GM23248 (cell line): ENCODE data around the gene FASLG. TPM values are rescaled to one million over a fixed set of nuclear protein-coding genes. Genes with fewer than 3 reads are reported as not detected.

Source experiments
- DNase-seq: peaks from one replicate; pipeline ENCODE4 v3.0.0-alpha.2; 2015
- H2AFZ ChIP-seq: fragments of 200-600 bp; sonication (generic); 2 replicates; pipeline ENCODE4 v1.6.1; 2016; ENCODE audit warnings: antibody characterized with exemption
- H3F3A ChIP-seq: fragments of 200-600 bp; sonication (generic); 2 replicates; pipeline ENCODE4 v1.6.1; 2016; ENCODE audit warnings: mild to moderate bottlenecking, antibody characterized with exemption, mixed run types; ENCODE audit not compliant: insufficient read depth
- H3K27ac ChIP-seq: fragments of 200-600 bp; sonication (generic); 2 replicates; pipeline ENCODE4 v1.5.1; 2016; ENCODE audit warnings: mild to moderate bottlenecking
- H3K27me3 ChIP-seq: fragments of 200-600 bp; sonication (generic); replicated peaks from 2 replicates; pipeline ENCODE4 v1.6.1; 2016; ENCODE audit warnings: mild to moderate bottlenecking; ENCODE audit not compliant: insufficient read depth
- H3K36me3 ChIP-seq: fragments of 200-600 bp; sonication (generic); 2 replicates; pipeline ENCODE4 v1.6.1; 2016; ENCODE audit warnings: low read depth, mild to moderate bottlenecking
- H3K4me1 ChIP-seq: fragments of 200-600 bp; sonication (generic); 2 replicates; pipeline ENCODE4 v1.6.1; 2016; ENCODE audit warnings: mild to moderate bottlenecking; ENCODE audit not compliant: insufficient read depth
- H3K4me2 ChIP-seq: fragments of 200-600 bp; sonication (generic); one replicate; pipeline ENCODE4 v1.6.1; 2016; ENCODE audit warnings: mild to moderate bottlenecking; ENCODE audit not compliant: unreplicated experiment
- H3K4me3 ChIP-seq: fragments of 200-600 bp; sonication (generic); 2 replicates; pipeline ENCODE4 v1.5.1; 2016; ENCODE audit warnings: mild to moderate bottlenecking
- H3K79me2 ChIP-seq: fragments of 200-600 bp; sonication (generic); 2 replicates; pipeline ENCODE4 v1.6.1; 2016; ENCODE audit warnings: mild to moderate bottlenecking; ENCODE audit not compliant: insufficient read depth
- H3K9ac ChIP-seq: fragments of 200-600 bp; sonication (generic); 2 replicates; pipeline ENCODE4 v1.6.1; 2016; ENCODE audit warnings: mild to moderate bottlenecking
- H3K9me2 ChIP-seq: fragments of 200-600 bp; sonication (generic); 2 replicates; pipeline ENCODE4 v1.6.1; 2016; ENCODE audit warnings: mixed run types, mild to moderate bottlenecking, moderate library complexity; ENCODE audit not compliant: insufficient read depth
- H3K9me3 ChIP-seq: fragments of 200-600 bp; sonication (generic); one replicate; pipeline ENCODE4 v1.6.1; 2017; ENCODE audit warnings: low read depth
- H4K20me1 ChIP-seq: fragments of 200-600 bp; sonication (generic); 2 replicates; pipeline ENCODE4 v1.6.0; 2016; ENCODE audit not compliant: insufficient read depth
- EZH2 ChIP-seq: fragments of 200-600 bp; sonication (generic); IDR thresholded peaks from 2 replicates; pipeline ENCODE4 v1.6.1; 2018; ENCODE audit warnings: antibody characterized with exemption, mild to moderate bottlenecking; ENCODE audit not compliant: insufficient read depth, poor library complexity, severe bottlenecking
- EZH2phosphoT487 ChIP-seq: fragments of 200-600 bp; sonication (generic); IDR thresholded peaks from 2 replicates; pipeline ENCODE4 v1.6.1; 2018; ENCODE audit warnings: antibody characterized with exemption, moderate library complexity, mild to moderate bottlenecking, low read depth; ENCODE audit not compliant: insufficient read depth
- WGBS, 2 experiments: methylation state at CpG; one replicate each; pipeline ENCODE4 v1.1.6; 2015 to 2017; ENCODE audit warnings: low lambda C conversion rate in 2 of 2, low coverage in 1 of 2; ENCODE audit errors: missing lambda C conversion rate in 2 of 2; 5-methylcytosine and 5-hydroxymethylcytosine counted together
- in situ Hi-C: fragments of 300-500 bp; cut with MboI; formaldehyde crosslinking; loops from 2 replicates; pipeline ENCODE4 v1.15.0; 2020
- polyA plus RNA-seq: library from polyadenylated mRNA; unstranded; fragments of >200 nt; fragmentation: Nextera tagmentation; extraction: Ambion mirVana; gene quantifications from 2 replicates; pipeline ENCODE4 v1.2.1, GENCODE V29; 2016
- total RNA-seq: library from RNA; depleted of rRNA; stranded (reverse); fragments of >200 nt; shearing (Covaris generic); gene quantifications from 2 replicates; pipeline ENCODE4 v1.2.3, GENCODE V29; 2014

FASLG gene
- total and polyA plus RNA-seq, 2 experiments from 2014 or later = not detected

DNA sequence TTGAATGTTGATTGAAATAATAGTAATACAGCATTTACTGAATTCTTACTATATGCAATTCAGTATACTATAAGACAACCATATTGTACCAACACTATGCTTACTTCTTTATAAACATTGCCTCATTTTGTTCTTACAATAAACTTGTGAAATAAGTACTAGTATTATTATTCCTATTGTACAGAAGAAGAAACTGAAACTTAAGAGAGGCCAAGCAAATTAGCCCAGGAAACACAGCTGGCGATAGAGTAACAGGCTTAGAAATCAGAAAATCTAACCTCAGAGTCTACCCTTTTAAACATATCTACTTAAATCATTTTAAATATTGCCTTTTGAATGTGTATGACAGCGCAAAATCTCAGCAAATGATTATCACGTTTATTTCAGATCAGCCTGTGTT, 41.7 kb downstream of the FASLG start:
- in situ Hi-C loops = loop anchor here (25.0 kb wide), 1 partner anchor 688 kb away; no protein-coding TSS in a partner anchor
- 96 to 99% methylated on average over 3 of the region's 3 CpGs for WGBS, 2 experiments
- H3K4me2 ChIP-seq = no peak overlapping the region
- no peak overlapping the region for H2AFZ ChIP-seq
- no peak overlapping the region for H3K9ac ChIP-seq
- no peak for TF ChIP-seq EZH2phosphoT487
- TF ChIP-seq EZH2 = no peak
- H3K9me2 ChIP-seq = peaks cover 1% of the 10 kb centered on the region; the same call in 1 of the 2 replicates
- H3F3A ChIP-seq = peaks cover 24% of the 10 kb centered on the region; the same call in 1 of the 2 replicates
- no peaks in the 10 kb centered on the region for H4K20me1 ChIP-seq
- no peaks in the 10 kb centered on the region for H3K9me3 ChIP-seq
- H3K36me3 ChIP-seq = no peaks in the 10 kb centered on the region
- no peak overlapping the region for H3K4me3 ChIP-seq
- no peaks in the 10 kb centered on the region for H3K79me2 ChIP-seq
- H3K4me1 ChIP-seq = peaks cover 17% of the 10 kb centered on the region
- H3K27me3 ChIP-seq = no peaks in the 10 kb centered on the region
- no peak overlapping the region for H3K27ac ChIP-seq
- no peak for DNase-seq

DNA sequence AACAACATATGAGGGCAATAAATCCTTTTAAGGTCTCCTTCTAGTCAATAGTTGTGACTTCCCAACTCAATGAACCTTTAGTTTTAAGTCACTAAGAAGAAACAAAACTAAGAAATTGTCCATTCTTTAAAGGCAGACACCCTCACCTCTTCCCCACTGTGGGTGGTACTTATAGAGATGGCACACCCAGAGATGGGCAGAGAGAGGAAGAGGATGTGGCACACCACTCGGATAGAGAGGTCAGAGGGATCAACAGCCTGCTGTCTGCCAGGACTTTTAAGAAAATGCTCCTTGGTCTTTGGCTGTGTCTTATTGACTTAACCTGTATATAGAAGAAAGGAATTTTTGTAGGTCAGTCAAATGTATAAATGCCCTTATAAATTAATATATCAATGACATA, 45.1 kb downstream of the FASLG start:
- in situ Hi-C loops = loop anchor here (25.0 kb wide), 1 partner anchor 692 kb away; no protein-coding TSS in a partner anchor
- Histone ChIP-seq H3F3A (peaks cover 11% of the 10 kb centered on the region; the same call in 1 of the 2 replicates), H4K20me1 (no peaks in the 10 kb centered on the region), H3K27ac (no peak overlapping the region), H3K9me2 (no peaks in the 10 kb centered on the region), H3K4me2 (no peak overlapping the region), H3K27me3 (no peaks in the 10 kb centered on the region), H3K4me3 (no peak overlapping the region), H3K9ac (no peak overlapping the region), H3K36me3 (no peaks in the 10 kb centered on the region), H2AFZ (no peak overlapping the region), H3K9me3 (no peaks in the 10 kb centered on the region), H3K79me2 (no peaks in the 10 kb centered on the region), H3K4me1 (peaks cover 11% of the 10 kb centered on the region)
- no peak for DNase-seq
- 81 to 89% methylated on average over 1 of the region's 1 CpG for WGBS, 2 experiments
- TF ChIP-seq EZH2 (no peak), EZH2phosphoT487 (no peak)

DNA sequence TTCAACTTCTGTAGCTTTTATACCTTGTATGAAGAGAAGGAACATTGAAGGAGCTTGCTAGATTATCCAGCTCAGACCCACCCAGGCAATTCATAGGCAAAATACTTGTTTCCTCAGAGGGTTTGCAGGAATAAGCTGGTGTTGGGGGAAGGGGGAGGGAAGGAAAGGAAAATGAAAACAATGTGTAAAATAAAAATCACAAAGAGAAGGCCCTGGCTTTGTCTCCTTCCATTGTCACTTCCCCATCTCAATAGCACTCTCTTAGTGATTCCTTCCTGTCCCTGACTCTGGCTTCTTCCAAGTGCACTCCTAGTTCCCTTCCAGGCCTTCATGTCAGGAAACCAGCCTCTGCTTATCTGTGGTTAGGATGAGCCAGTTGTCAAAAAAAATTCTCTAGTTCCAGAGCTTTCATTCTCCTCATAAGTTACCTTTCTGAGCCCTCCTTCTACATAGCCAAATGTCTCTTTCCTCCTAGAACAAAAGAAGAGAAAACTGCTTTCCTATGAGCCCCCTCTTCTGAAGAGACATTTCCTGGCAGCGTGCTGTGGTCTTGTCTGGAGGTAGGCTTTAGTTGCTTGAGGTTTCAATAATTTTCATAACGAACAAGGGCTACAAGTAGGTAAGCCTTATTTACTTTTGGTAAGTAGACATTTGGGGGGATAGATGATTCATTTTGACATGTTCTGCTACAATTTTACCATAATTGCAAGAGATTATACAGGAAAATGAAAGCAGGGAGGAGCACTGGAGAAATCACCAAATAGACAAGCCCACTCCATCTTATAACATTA, 45.7 kb downstream of the FASLG start:
- Histone ChIP-seq H4K20me1 (no peaks in the 10 kb centered on the region), H3K9me2 (no peaks in the 10 kb centered on the region), H3K27me3 (no peaks in the 10 kb centered on the region), H2AFZ (no peak overlapping the region), H3K4me1 (peaks cover 5% of the 10 kb centered on the region), H3K4me3 (no peak overlapping the region), H3F3A (peaks cover 5% of the 10 kb centered on the region; the same call in 1 of the 2 replicates), H3K36me3 (no peaks in the 10 kb centered on the region), H3K27ac (no peak overlapping the region), H3K9me3 (no peaks in the 10 kb centered on the region), H3K79me2 (no peaks in the 10 kb centered on the region), H3K9ac (no peak overlapping the region), H3K4me2 (no peak overlapping the region)
- TF ChIP-seq EZH2 (no peak), EZH2phosphoT487 (no peak)
- WGBS, 2 experiments = 76 to 82% methylated on average over 2 of the region's 2 CpGs
- in situ Hi-C loops = loop anchor here (25.0 kb wide), 1 partner anchor 692 kb away; no protein-coding TSS in a partner anchor
- no peak for DNase-seq

DNA sequence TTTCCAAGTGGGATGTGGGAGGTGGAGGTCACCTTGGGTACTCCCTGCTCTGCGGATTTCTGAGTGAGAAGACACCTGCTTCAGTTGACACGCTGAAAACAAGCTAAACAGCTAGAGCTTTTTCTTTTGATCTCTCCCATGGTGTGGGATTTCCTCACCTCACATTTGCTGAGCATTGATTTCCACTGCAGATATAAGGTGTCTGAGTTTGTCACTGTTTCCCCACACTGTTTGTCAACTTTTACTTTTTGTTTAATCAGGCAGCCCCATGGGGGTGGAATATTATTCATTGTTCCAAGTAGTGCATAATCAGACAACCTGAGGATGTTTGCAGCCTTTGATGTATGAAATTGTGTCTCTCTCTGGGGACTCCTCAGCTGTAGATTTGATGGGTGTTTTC, 49.5 kb downstream of the FASLG start:
- H4K20me1 ChIP-seq = no peaks in the 10 kb centered on the region
- no peaks in the 10 kb centered on the region for H3K9me2 ChIP-seq
- in situ Hi-C loops = loop anchor here (25.0 kb wide), 1 partner anchor 696 kb away; no protein-coding TSS in a partner anchor
- H3K79me2 ChIP-seq = no peaks in the 10 kb centered on the region
- H2AFZ ChIP-seq = no peak overlapping the region
- no peaks in the 10 kb centered on the region for H3K4me1 ChIP-seq
- TF ChIP-seq EZH2phosphoT487 = no peak
- TF ChIP-seq EZH2 = no peak
- H3K27me3 ChIP-seq = no peaks in the 10 kb centered on the region
- H3K9ac ChIP-seq = no peak overlapping the region
- H3K4me3 ChIP-seq = no peak overlapping the region
- no peak overlapping the region for H3K27ac ChIP-seq
- H3F3A ChIP-seq = no peaks in the 10 kb centered on the region
- DNase-seq = no peak
- no peaks in the 10 kb centered on the region for H3K9me3 ChIP-seq
- 34 to 43% methylated on average over 2 of the region's 2 CpGs for WGBS, 2 experiments
- H3K36me3 ChIP-seq = no peaks in the 10 kb centered on the region
- no peak overlapping the region for H3K4me2 ChIP-seq
